Coronary artery (tissue), 2 donors: ENCODE data around the gene LITAF.
A peak's percentile ranks its signal among the peaks of the same experiment; 100 is the strongest.

Source experiments
- DNase-seq: peaks from one replicate; pipeline ENCODE4 v3.0.0-alpha.2; 2017; ENCODE audit warnings: low spot score
- H3K27ac ChIP-seq, 2 donors: fragments of 200-600 bp; sonication (generic); one replicate each; pipeline ENCODE4 v1.5.1; 2016 to 2019
- H3K4me3 ChIP-seq: fragments of 200-600 bp; sonication (generic); 2 replicates; pipeline ENCODE4 v1.5.1; 2016; ENCODE audit warnings: mild to moderate bottlenecking, moderate library complexity
- CTCF ChIP-seq: fragments of 200-600 bp; sonication (generic); IDR thresholded peaks from one replicate; pipeline ENCODE4 v1.5.1; 2019; ENCODE audit warnings: antibody characterized with exemption

Gene LITAF

GRCh38 chr16:11571549-11571948, 15.2 kb downstream of the LITAF start:
- no peak for TF ChIP-seq CTCF
- Histone ChIP-seq H3K4me3 (no peak overlapping the region), H3K27ac (peak overlapping the region; percentile 30 to 68)
- DNase-seq: no peak

GRCh38 chr16:11570806-11571205, 15.9 kb downstream of the LITAF start:
- Histone ChIP-seq H3K4me3 (no peak overlapping the region), H3K27ac (peak overlapping the region in 1 of 2 donors; percentile 30)
- DNase-seq: no peak
- no peak for TF ChIP-seq CTCF

DNA sequence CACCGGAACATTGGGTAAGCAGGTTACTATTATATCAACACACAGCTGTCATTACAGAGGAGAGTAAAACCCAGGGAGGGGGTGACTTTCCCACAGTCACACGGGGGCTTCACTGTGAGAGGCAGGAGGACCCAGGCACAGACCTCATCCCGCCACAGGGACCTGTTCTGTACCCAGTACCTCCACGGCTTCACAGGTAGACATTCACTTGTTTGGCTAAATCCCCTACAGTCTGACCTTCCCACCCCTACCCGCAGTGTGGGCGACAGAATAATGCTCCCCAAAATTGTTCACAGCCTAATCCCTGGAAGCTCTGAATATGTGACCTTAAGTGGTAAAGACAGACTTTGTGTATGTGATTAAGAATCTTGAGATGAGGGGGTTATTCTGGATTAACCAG, 16.5 kb downstream of the LITAF start:
- H3K27ac ChIP-seq: no peak overlapping the region
- no peak overlapping the region for H3K4me3 ChIP-seq
- TF ChIP-seq CTCF: no peak
- no peak for DNase-seq

GRCh38 chr16:11566398-11566797, 20.3 kb downstream of the LITAF start:
- DNase-seq: no peak
- Histone ChIP-seq H3K4me3 (no peak overlapping the region), H3K27ac (no peak overlapping the region)
- no peak for TF ChIP-seq CTCF

GRCh38 chr16:11565665-11566064, 21.1 kb downstream of the LITAF start:
- no peak for DNase-seq
- Histone ChIP-seq H3K4me3 (no peak overlapping the region), H3K27ac (no peak overlapping the region)
- no peak for TF ChIP-seq CTCF

GRCh38 chr16:11564046-11564926, 22.4 kb downstream of the LITAF start:
- H3K27ac ChIP-seq: no peak overlapping the region
- no peak for DNase-seq
- no peak overlapping the region for H3K4me3 ChIP-seq
- no peak for TF ChIP-seq CTCF

DNA sequence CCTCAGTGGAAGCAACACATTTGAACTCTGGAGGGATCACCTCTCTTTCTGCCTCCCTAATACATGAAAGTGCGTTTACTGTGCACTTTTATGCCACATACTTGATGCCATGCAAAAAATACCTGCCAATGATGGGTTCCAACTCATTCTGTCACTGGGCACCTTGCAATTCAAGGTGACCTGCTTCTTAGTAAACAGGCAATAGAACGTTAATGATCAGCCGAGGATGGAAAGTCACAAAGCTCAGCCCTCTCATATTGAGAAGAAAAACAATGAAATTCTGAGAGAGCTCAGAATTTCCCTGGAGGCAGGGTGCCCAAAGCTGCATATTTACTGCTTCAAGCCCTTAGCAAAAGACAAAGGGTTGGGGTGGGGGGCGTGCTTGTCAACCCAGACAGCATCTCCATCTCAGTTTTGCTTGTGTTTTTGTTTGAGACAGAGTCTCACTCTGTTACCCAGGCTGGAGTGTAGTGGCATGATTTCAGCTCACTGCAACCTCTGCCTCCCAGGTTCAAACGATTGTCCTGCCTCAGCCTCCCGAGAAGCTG, 23.2 kb downstream of the LITAF start:
- Histone ChIP-seq H3K4me3 (no peak overlapping the region), H3K27ac (no peak overlapping the region)
- TF ChIP-seq CTCF: no peak
- DNase-seq: no peak
